ENCODE results near the gene SYT12. TPM values are rescaled to one million over a fixed set of nuclear protein-coding genes. Genes with fewer than 3 reads are reported as not detected.

SYT12 gene
- total and polyA plus RNA-seq, 2 of the 13 experiments (the other 11 are each of a cell fraction or from before 2014, with no cell fraction given) = 0.01 to 0.02 TPM

DNA sequence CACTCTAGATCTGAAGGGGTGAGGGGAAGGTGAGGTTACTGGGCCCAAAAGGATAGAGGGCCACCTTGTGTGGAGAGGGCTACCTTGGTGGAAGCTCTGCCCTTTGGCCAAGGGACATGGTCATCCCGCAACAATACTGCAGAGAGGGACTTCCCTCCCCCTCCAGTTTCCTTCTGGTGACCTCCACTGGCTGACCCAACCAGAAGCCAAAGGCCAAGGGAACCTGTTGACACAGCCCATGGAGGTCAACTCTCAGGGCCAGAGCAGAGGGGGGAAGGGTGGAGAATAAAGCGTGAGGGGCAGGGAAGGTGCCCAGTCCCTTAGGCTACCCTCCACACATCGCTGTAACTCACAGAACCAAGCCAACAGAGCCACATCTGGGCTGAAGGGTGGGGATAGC, 18.7 kb downstream of the SYT12 start (continued):
- TF ChIP-seq, protein P1, sequence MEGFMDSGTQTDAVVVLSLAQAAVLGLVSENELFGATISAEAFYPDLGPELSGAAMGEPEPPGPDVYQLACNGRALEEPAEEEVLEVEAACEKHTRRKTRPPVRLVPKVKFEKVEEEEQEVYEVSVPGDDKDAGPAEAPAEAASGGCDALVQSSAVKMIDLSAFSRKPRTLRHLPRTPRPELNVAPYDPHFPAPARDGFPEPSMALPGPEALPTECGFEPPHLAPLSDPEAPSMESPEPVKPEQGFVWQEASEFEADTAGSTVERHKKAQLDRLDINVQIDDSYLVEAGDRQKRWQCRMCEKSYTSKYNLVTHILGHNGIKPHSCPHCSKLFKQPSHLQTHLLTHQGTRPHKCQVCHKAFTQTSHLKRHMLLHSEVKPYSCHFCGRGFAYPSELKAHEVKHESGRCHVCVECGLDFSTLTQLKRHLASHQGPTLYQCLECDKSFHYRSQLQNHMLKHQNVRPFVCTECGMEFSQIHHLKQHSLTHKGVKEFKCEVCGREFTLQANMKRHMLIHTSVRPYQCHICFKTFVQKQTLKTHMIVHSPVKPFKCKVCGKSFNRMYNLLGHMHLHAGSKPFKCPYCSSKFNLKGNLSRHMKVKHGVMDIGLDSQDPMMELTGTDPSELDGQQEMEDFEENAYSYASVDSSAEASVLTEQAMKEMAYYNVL (CRISPR knock-in tag; IDR thresholded peaks at IDR 0.05; ENCODE audit: borderline replicate concordance) = no peak
- TF ChIP-seq DNMT3B (CRISPR knock-in tag; conservative IDR thresholded peaks at IDR 0.05) (no peak), ZNF274 (CRISPR knock-in tag; IDR thresholded peaks at IDR 0.05) (no peak), MAFF (IDR thresholded peaks at IDR 0.05; ENCODE audit: low read depth, low read length) (no peak), ZNF543 (CRISPR knock-in tag; IDR thresholded peaks at IDR 0.05) (no peak), NR2F6 (IDR thresholded peaks at IDR 0.05) (peak; percentile 99), NR2F6 (CRISPR knock-in tag; IDR thresholded peaks at IDR 0.05) (peak; percentile 98)

DNA sequence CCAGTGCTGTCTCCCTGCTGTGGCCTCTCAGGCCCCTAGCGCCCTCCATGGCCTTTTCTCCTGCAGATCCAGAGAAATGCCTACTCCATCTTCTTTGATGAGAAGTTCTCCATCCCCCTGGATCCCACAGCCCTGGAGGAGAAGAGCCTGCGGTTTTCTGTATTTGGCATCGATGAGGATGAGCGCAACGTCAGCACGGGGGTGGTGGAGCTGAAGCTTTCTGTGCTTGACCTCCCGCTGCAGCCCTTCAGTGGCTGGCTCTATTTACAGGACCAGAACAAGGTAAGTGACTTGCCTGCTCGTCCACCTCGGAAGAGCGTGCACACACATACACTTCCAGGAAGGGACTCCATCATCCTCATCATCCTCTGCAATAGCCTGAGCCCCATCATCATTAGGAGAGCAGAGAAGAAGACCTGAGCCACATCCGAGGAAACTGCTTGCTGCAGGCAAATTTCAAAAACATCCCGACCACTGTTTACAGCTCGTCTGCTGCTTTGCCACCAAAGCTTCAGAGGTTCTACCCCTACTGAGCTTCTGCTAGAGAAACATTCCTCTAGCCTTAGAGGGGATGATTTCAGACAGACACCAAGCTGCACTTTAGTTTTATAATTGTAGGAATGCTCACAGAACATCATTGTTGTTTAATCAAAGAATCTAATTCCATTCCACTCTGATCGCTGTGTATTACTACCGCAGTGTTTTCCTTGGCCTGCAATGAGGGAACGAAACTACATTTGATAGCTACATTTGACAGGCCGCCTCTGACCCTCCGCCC, 20.8 kb downstream of the SYT12 start:
- ChIA-PET POLR2A (interaction anchor here (0.8 kb wide), 1 partner anchor 10 kb away, joined by 4 read pairs; no protein-coding TSS in a partner anchor), CTCF (ENCODE audit: low intra/inter-chr PET ratio, low total read pairs) (no interaction called here)
- intact Hi-C loops (cut with micrococcal nuclease; ENCODE audit: unreplicated experiment) = no loop called here
- FAIRE-seq (no peak), ATAC-seq (peak; percentile 17), DNase-seq (ENCODE audit: low spot score) (no peak)
- no peaks in the 10 kb centered on the region for H3K79me2 ChIP-seq (ENCODE audit: insufficient read depth, low read length)
- no peak overlapping the region for H3K9ac ChIP-seq (ENCODE audit: insufficient read depth, low read depth, low read length)
- H3K4me2 ChIP-seq (ENCODE audit: low read depth, low read length) = peak overlapping the region; percentile 9; the same call in 1 of the 2 replicates
- no TSS peak for BruUV-seq (replicated peaks)
- H4K20me1 ChIP-seq (ENCODE audit: insufficient read depth, low read length) = no peaks in the 10 kb centered on the region
- in situ Hi-C loops (cut with HindIII; ENCODE audit: extremely low pct_ligation_motif_present, low pct_unique_long_range_greater_than_20kb) = no loop called here
- TF ChIP-seq ZNF274 (CRISPR knock-in tag; IDR thresholded peaks at IDR 0.05) (no peak), FOXO4 (CRISPR knock-in tag; conservative IDR thresholded peaks at IDR 0.05) (0 out of 2 replicates have a peak, but pooled peaks have one; percentile 61), HOXD1 (CRISPR knock-in tag; IDR thresholded peaks at IDR 0.05) (no peak), RBFOX2 (IDR thresholded peaks at IDR 0.05; ENCODE audit: low read depth, low read length) (no peak)
- H3K4me1 ChIP-seq (ENCODE audit: insufficient read depth, low read length) = peaks cover 32% of the 10 kb centered on the region
- H3K36me3 ChIP-seq (replicated peaks in 1 of 2; ENCODE audit: control insufficient read depth in 1 of 2, insufficient read depth in 2 of 2, low read length in 2 of 2) = no peaks in the 10 kb centered on the region
- H3K4me3 ChIP-seq (replicated peaks in 1 of 3; ENCODE audit: insufficient read depth in 1 of 3, low read depth in 2 of 3, low read length in 3 of 3) = no peak overlapping the region
- 39% methylated on average over 15 of the region's 18 CpGs for WGBS (ENCODE audit: low lambda C conversion rate)
- H2AFZ ChIP-seq (ENCODE audit: low read length) = no peak overlapping the region
- H3K27me3 ChIP-seq (ENCODE audit: control insufficient read depth in 1 of 2, insufficient read depth in 2 of 2, low read length in 2 of 2) = peaks cover 4 to 39% of the 10 kb centered on the region in 2 experiments; a peak in 4 of 5 replicates
- H3K27ac ChIP-seq (ENCODE audit: extremely low read length, insufficient read depth, low read length) = no peak overlapping the region
- H3K9me3 ChIP-seq (ENCODE audit: low read length) = no peaks in the 10 kb centered on the region

All from HepG2 (cell line).